Measurements from ENCODE around the gene MMS19.
A peak's percentile ranks its signal among the peaks of the same experiment; 100 is the strongest.

Gene MMS19

GRCh38 chr10:97463363-97464132 lies 34.7 kb downstream of the MMS19 start:
- peak; percentile 42 for DNase-seq

DNA sequence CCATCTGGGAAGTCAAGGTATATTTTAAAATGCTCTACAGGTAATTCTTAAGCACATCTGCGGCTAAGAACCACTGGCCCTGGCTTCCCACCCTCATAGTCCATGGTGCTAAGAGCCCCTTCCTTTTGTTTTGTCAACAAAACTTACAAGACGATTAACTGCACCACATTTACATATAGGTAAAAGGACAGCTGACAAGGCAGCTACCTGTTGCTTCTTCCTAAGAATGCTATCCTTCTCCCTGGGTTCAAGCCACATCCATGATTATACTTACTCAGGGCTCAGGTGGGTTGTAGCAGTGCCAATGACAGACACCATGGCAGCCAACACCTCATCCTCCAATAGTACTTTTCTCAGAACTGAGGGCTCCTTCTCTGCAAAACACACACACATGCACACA lies 35.9 kb downstream of the MMS19 start:
- no peak for DNase-seq

DNA sequence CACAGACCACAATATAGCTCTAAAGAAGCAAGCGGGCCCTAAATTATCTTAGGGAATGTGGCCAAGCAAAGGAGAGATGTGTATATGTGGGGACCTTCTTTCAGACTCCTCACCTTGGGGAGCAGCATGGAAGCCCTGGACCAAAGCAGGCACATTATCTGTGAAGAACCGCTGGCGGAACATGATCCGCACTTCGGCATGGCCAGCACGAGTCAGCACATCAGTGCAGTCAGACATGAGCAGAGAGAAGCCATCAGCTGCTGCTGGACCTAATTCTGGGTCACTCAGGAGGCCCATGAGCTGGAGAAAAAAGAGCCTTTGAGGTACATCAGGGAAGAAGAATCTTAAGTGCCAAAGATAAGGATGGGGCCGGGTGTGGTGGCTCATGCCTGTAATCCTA lies 38.3 kb downstream of the MMS19 start:
- DNase-seq, result no peak

DNA sequence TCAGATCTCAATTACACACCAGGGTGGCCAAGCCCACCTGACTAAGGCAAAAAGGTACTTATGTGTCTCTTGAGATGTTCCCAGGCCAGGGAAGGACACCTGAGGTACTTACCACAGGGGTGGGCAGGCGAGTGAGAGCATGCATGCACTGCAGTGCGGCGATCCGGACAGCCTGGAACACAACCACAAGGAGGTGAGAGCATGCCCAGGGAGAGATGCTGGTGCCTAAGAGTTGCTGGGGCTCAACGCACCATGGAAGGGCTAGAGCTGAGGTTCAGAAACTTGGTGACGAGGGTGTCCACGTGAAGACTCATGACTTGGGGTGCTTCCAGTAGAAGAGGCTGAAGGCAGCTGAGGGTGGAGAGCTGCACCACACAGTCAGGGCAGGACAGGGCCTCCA lies 39.1 kb downstream of the MMS19 start:
- DNase-seq, result no peak

DNA sequence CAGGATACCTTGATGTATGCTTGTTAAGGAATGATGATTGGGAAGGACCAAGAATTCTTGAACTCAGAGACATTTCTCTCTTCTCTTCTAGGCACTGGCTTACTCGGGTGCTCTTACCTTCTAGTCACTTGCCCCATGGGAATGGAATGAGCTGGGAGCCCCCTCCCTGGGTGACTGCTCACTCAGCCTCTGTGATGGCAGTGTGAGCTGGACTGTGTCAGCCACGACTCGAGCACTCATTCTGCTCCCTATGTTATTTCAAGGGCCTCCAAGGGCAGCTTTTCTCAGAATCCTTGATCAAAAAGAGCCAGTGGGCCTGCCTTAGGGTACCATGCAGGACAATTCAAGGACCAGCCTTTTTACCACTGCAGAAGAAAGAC lies 41.5 kb downstream of the MMS19 start:
- no peak for DNase-seq

GRCh38 chr10:97456034-97456685 lies 42.1 kb downstream of the MMS19 start:
- no peak for DNase-seq

- no peak for DNase-seq
Observed at GRCh38 chr10:97454330-97455036, 43.7 kb downstream of the MMS19 start.

GRCh38 chr10:97452352-97452751 lies 45.9 kb downstream of the MMS19 start:
- DNase-seq, result no peak

DNA sequence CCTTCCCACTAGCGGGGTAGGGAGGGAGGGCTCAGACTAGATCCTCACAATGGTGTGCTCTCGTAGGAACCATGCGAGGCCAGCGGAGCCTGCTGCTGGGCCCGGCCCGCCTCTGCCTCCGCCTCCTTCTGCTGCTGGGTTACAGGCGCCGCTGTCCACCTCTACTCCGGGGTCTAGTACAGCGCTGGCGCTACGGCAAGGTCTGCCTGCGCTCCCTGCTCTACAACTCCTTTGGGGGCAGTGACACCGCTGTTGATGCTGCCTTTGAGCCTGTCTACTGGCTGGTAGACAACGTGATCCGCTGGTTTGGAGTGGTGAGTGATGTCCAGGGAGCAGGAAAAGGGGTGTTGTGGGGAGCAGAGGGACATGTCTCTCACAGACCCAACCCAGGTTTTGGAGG lies 46.6 kb downstream of the MMS19 start:
- no peak for DNase-seq

- no peak for DNase-seq
Observed at GRCh38 chr10:97450828-97451227, 47.4 kb downstream of the MMS19 start.

- peak; percentile 85 for DNase-seq
Observed at GRCh38 chr10:97445722-97446639, 52.2 kb downstream of the MMS19 start, which contains the start of the genes EXOSC1 and ZDHHC16. EXOSC1 (minus strand) TSS chr10:97446006; CDS start chr10:97445985, 21 bp downstream. ZDHHC16 (plus strand) TSS chr10:97446175; CDS start chr10:97451676, 5,501 bp downstream.

GRCh38 chr10:97445357-97445721 lies 52.9 kb downstream of the MMS19 start:
- DNase-seq, result no peak

GRCh38 chr10:97444212-97444611 lies 54.0 kb downstream of the MMS19 start:
- DNase-seq, result no peak

DNA sequence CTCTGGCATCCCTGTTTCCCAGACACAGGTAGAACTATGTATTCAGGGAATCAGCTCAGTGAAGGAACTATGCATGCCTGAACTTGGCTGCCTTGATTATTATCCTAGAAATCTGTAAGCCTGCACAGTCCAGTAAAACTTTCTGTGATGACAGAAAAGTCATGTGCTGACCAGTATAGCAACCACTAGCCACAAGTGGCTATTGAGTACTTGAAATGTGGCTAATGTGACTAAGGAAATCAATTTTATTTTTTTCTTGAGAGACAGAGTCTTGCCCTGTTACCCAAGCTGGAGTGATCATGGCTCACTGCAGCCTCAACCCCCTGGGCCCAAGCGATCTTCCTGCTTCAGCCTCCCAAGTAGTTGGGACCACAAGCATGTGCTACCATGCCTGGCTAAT lies 55.9 kb downstream of the MMS19 start:
- DNase-seq, result no peak

DNA sequence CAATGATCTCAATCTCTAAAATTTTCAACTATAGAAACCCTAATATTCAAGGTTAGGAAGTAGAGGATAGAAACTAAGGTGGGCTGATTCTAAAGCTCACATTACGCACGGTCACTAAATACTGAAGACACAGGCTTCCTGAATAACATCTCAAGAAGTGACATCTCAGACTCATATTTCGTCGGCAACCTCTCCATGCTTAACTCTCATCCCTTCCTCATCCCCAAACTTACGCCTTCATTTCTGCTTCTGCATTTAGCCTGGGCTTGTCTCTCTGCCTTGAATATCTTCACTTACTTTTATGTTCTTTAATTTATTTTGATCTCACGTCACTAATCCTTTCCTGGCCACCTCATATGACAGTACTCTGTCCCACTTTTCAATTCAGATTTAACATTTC lies 63.0 kb downstream of the MMS19 start:
- no peak for DNase-seq

DNA sequence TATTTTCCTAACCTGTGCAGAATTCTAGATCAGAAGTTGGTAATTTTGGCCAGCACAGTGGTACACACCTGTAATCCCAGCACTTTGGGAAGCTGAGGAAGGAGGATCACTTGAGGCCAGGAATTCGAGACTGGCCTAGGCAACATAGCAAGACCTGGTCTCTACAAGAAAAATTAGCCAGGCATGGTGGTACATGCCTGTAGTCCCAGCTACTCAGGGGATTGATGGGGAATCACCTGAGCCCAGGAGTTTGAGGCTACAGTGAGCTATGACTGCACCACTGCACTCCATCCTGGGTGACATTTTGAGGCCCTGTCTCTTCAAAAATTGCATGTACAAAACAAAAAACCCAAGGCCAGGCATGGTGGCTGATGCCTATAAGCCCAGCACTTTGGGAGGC lies 63.7 kb downstream of the MMS19 start:
- no peak for DNase-seq

DNA sequence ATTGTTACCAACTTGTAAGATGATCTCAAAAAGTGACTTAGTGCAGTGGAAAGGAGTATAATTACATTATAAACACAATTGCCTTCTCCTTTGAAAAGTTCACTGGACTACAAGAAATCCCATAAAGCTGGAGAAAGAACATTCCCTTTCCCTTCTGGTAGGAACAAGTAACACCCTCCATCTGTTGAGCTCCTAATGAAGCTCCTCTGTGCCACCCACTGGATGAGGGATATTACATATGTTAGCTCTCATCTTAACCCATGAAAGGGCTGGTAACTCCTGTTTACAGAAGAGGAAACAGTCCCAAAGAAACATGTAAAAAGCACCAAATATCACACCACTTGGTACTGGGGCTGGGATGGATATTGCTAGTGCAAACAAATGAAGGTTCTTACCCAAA lies 64.2 kb downstream of the MMS19 start:
- no peak for DNase-seq

DNA sequence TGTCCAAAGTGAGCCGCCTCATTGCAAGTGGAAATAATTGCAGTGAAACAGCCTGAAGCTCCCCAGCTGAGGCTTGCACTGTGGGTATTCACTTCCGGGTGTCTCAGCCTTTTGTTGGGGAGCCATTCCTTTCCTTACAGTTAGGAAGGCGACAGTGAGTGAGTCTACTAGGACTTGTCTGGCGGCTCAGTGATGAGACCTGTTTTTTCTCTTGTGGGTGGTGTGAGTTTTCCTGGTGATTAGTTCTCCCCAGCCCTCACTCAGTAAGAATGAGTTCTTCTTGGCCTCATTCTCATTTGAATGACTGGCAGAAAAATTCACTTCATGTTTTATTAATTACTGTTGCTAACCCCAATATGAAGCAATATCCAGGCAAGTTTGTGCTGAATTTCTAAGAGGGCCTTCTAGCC lies 69.6 kb downstream of the MMS19 start:
- peak; percentile 45 for DNase-seq

GRCh38 chr10:97427571-97428179 lies 70.5 kb downstream of the MMS19 start:
- DNase-seq, result no peak

DNA sequence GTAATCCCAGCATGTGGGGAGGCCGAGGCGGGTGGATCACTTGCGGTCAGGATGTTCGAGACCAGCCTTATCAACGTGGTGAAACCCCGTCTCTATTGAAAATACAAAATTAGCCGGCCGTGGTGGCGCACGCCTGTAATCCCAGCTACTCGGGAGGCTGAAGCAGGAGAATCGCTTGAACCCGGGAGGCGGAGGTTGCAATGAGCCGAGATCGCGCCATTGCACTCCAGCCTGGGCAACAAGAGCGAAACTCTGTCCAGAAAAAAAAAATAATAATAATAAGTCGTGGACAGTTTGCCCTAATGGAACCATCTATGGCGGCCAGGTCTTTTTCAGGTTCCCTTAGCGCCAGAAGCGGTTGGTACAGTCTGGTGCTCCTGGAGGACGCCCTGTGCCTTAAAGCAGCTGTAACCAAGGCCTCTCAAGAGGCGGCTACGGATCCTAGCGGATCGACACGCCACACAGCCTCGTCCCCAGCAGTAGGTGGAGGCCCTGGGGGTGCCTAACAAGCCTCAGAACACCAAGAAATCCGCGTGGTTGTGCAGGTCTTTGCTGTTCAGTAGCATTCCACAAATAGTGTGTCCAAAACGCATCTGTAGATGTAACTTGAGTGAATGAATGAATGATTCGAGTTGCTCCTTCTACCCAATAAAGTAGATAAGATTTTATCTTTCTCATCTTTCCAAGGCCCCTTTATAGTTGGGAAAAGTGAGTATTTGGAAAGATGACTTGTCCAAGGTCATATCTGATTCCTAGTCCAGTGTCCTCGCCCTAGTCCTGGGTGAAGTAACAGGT lies 71.2 kb downstream of the MMS19 start:
- no peak for DNase-seq

DNA sequence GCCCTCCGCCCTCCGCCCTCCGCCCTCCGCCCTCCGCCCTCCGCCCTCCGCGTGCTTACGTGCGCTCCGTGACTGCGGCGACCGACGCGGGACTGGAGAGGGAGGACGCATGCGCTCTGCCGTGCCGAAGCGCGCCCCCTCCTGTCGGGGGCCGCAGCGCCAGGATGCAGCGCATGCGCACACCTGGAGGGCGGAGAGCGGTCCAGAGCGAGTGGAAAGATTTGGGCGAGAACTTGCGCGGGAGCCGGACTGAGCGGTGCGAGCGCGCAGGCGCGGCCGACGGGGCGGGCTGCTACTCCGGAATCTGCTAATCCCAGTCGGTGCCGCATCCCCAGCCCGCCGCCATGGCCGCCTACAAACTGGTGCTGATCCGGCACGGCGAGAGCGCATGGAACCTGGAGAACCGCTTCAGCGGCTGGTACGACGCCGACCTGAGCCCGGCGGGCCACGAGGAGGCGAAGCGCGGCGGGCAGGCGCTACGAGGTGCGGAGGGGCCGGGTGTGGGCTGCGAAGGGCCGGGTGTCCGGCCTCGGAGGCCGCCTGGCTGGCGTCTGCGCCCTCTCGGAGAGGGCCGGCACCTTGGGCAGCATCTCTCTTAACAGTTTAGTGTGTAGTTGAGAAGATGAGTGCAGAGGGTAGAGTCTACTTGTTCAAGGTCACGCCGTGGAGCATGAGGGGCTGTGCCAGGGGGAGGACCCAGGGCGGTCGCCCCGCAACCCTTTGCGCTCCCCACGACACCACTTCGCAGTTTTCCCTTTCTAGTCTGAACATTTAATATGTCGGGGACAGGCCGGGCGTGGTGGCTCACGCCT lies 72.1 kb downstream of the MMS19 start, which contains the start of gene PGAM1:
PGAM1 (plus strand) TSS at position 228 of the 812 bp plus-strand sequence; CDS start at position 345, 117 bp downstream.
- peak; percentile 97 for DNase-seq

Measured in activated T-cell treated with anti-CD3 and anti-CD28 coated beads, Interleukin-2, amount 50 U/mL, for 1 hour (primary cell).